Left renal cortex interstitium (tissue), 4 donors: ENCODE results near the gene SLC43A3. TPM values are rescaled to one million over a fixed set of nuclear protein-coding genes. Genes with fewer than 3 reads are reported as not detected.

Source experiments
- DNase-seq, 4 donors: peaks; one replicate each; pipeline ENCODE4 v3.0.0-alpha.2; 2013; ENCODE audit warnings: low read depth in 4 of 4, low spot score in 2 of 4, missing footprints in 1 of 4
- polyA plus RNA-seq, 4 donors: library from polyadenylated mRNA; unstranded; fragments of 120-200 nt; gene quantifications; one replicate each; pipeline ENCODE4 v1.2.1, GENCODE V29; 2013; ENCODE audit not compliant: insufficient read length in 4 of 4

SLC43A3 gene
- polyA plus RNA-seq, 4 donors: 19.8 to 24.7 (median 22.7) TPM

GRCh38 chr11:57430952-57431351 is 4.0 kb upstream of the SLC43A3 start:
- DNase-seq: no peak

GRCh38 chr11:57429946-57430345 is 3.0 kb upstream of the SLC43A3 start:
- DNase-seq: no peak

GRCh38 chr11:57428643-57429042 is 1.7 kb upstream of the SLC43A3 start:
- DNase-seq: no peak

GRCh38 chr11:57427727-57428082 is 784 bp upstream of the SLC43A3 start:
- DNase-seq: no peak

GRCh38 chr11:57426439-57426928 is 437 bp downstream of the SLC43A3 start:
- DNase-seq: no peak

GRCh38 chr11:57425565-57426438 is 1.1 kb downstream of the SLC43A3 start:
- DNase-seq: no peak

- DNase-seq: no peak
Measured at GRCh38 chr11:57424792-57425564, 1.9 kb downstream of the SLC43A3 start.

GRCh38 chr11:57424137-57424791 is 2.7 kb downstream of the SLC43A3 start:
- DNase-seq: no peak

- DNase-seq: no peak
Measured at GRCh38 chr11:57422669-57423068, 4.3 kb downstream of the SLC43A3 start.

GRCh38 chr11:57421805-57422204 is 5.1 kb downstream of the SLC43A3 start:
- DNase-seq: no peak

GRCh38 chr11:57421066-57421465 is 5.9 kb downstream of the SLC43A3 start:
- no peak for DNase-seq

- DNase-seq: no peak
Measured at GRCh38 chr11:57419146-57419545, 7.8 kb downstream of the SLC43A3 start.

GRCh38 chr11:57418131-57418530 is 8.8 kb downstream of the SLC43A3 start:
- no peak for DNase-seq

GRCh38 chr11:57417056-57417455 is 9.9 kb downstream of the SLC43A3 start:
- no peak for DNase-seq

- no peak for DNase-seq
Measured at GRCh38 chr11:57416436-57416835, 10.5 kb downstream of the SLC43A3 start.

GRCh38 chr11:57414612-57415212 is 12.2 kb downstream of the SLC43A3 start:
- no peak for DNase-seq

GRCh38 chr11:57413681-57414080 is 13.2 kb downstream of the SLC43A3 start:
- no peak for DNase-seq

GRCh38 chr11:57410287-57410686 is 16.6 kb downstream of the SLC43A3 start:
- DNase-seq: no peak

- DNase-seq: no peak
Measured at GRCh38 chr11:57409321-57410100, 17.4 kb downstream of the SLC43A3 start.

- DNase-seq: no peak
Measured at GRCh38 chr11:57408771-57409170, 18.1 kb downstream of the SLC43A3 start.
